ENCODE data around the gene OR6B2. TPM values are rescaled to one million over a fixed set of nuclear protein-coding genes. Genes with fewer than 3 reads are reported as not detected.

Gene OR6B2
- not detected in 5 replicates for total RNA-seq (2022; extraction: Qiagen RNA extraction; ENCODE audit: low read depth)

DNA sequence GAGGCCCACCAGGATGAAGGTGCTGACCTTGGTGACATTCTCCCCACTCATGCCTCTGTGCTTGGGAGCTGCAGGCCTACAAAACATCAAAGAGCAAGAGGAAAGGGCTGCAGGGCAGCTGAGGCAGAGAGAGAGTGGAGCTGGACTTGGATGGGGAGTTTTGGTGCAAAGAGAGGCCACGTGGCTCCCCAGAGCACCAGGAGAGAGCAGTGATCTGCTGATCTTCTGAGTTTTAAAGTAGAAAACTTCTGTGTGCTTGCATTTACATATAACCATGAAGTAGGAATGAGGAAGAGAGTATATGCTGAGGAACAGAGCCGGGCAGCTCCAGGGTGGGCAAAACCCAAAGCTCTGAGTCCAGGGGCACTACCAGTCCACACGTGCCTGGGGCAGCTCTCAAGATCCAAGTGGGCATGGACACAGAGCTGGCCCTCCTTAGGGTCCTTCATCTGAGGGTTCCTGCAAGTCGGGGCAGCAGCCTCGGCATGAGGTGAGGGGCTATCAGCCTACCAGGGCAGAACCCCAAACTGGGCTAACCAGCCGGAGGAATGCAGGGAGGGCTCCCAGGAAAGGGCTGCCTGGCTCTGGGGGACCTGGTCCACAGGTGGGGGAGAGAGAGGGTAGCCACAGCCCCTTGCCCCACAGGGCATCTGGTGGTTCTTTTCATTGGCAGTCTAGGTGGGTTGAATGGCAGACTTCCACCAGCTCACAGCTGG, at the start of gene OR6B2:
Gene OR6B2 (minus strand): TSS at position 51 of the 716 bp plus-strand sequence. CDS start 0 bp downstream, at position 51.

DNA sequence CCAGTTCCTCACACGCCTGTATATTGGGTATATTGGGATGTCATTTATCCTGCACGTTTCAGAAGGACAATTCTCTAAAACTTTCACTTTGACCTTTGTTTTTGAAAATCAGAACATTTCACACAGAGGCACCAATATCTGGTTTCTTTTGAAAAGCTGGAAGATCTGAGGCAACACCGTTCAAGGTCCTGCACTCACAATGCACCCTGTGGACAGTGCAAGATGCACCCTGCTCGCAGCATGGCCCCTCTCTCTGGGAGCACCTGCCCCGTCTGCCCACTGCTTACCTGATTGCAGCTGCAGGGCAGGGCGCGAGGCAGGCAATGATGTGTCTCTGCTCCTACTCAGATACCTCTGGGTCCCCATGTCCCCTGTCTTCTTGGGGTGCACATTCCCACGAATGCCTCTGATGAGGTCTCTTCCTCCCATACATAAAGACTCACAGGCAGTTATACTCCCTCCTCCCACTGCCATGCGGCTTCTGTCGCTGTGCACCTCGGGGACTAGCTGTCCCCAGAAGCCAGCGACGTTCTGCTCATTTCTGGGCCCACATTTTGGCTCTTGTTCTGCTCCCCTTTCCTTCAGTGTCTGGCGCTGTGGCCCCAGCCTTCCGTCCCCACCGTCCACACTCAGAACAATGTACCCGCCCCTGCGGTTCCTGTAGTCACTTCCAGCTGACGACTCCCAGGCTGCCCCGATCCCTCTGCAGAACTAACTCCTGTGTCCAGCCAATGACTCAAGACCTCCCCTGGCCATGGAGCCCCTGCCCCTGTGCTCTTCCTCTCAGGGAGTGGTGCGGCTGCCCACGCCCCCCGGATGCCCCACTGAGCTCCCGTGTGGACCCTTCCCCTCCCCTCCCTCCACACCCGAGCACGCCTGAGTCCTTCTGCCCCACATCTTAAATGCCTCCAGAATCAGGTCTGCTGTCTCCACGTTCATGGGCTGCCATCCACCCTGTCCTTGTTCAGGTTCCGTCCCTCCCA, 23.2 kb upstream of the OR6B2 start, which contains the start of gene OR6B3:
Gene OR6B3 (minus strand): TSS at position 349 of the 983 bp plus-strand sequence.

Other genes starting within 250 kb of the OR6B2 start
- 123 to 159 TPM (median 129 TPM) in 5 replicates for gene NDUFA10, start 5.1 kb downstream of the OR6B2 start, total RNA-seq (2022; extraction: Qiagen RNA extraction; ENCODE audit: low read depth)
- gene OR6B3, start 23.1 kb upstream of the OR6B2 start, total RNA-seq (2022; extraction: Qiagen RNA extraction; ENCODE audit: low read depth): not detected in 5 replicates
- gene COPS9, start 105.9 kb upstream of the OR6B2 start, total RNA-seq (2022; extraction: Qiagen RNA extraction; ENCODE audit: low read depth): 258 to 326 TPM (median 304 TPM) in 5 replicates
- gene OTOS, start 110.2 kb upstream of the OR6B2 start, total RNA-seq (2022; extraction: Qiagen RNA extraction; ENCODE audit: low read depth): not detected in 5 replicates